ENCODE data around the gene TMPRSS6. TPM values are rescaled to one million over a fixed set of nuclear protein-coding genes. Genes with fewer than 3 reads are reported as not detected.

TMPRSS6 gene
- total RNA-seq, 4 donors from 2014 or later = not detected

GRCh38 chr22:37126383-37126782 lies 16.9 kb upstream of the TMPRSS6 start:
- no peak for TF ChIP-seq CTCF (IDR thresholded peaks at IDR 0.05)
- ATAC-seq (ENCODE audit: low FRiP score) (no peak), DNase-seq (ENCODE audit: low spot score) (no peak)

- no peak for TF ChIP-seq CTCF (IDR thresholded peaks at IDR 0.05)
- DNase-seq (ENCODE audit: low spot score) = no peak
- ATAC-seq (ENCODE audit: low FRiP score) = no peak
These were observed 14.1 kb upstream of the TMPRSS6 start for GRCh38 chr22:37123649-37124048.

GRCh38 chr22:37122598-37123180 lies 13.2 kb upstream of the TMPRSS6 start:
- no peak for ATAC-seq (ENCODE audit: low FRiP score)
- TF ChIP-seq CTCF (IDR thresholded peaks at IDR 0.05) = no peak
- DNase-seq (ENCODE audit: low spot score) = no peak

- TF ChIP-seq CTCF (IDR thresholded peaks at IDR 0.05) = no peak
These were observed 12.5 kb upstream of the TMPRSS6 start for GRCh38 chr22:37121887-37122591.

GRCh38 chr22:37120569-37121340 lies 11.2 kb upstream of the TMPRSS6 start:
- ATAC-seq (ENCODE audit: low FRiP score) (no peak), DNase-seq (ENCODE audit: low spot score) (no peak)
- TF ChIP-seq CTCF (IDR thresholded peaks at IDR 0.05) = no peak

More at GRCh38 chr22:37121887-37122591, 12.5 kb upstream of the TMPRSS6 start:
- ATAC-seq (ENCODE audit: low FRiP score) = peak; percentile 75
- no peak for DNase-seq (ENCODE audit: low spot score)

GRCh38 chr22:37119872-37120271 lies 10.4 kb upstream of the TMPRSS6 start:
- no peak for DNase-seq (ENCODE audit: low spot score)
- no peak for TF ChIP-seq CTCF (IDR thresholded peaks at IDR 0.05)
- ATAC-seq (ENCODE audit: low FRiP score) = no peak

Measured in omental fat pad (tissue), 4 donors.